Endothelial cell of umbilical vein (primary cell): ENCODE data around the gene PATE4.

Experiments used
- EZH2 ChIP-seq: IDR thresholded peaks from 2 replicates; pipeline ENCODE4 v1.6.1; 2012; ENCODE audit warnings: borderline replicate concordance, low read depth, mild to moderate bottlenecking, moderate library complexity, low read length, inconsistent platforms; ENCODE audit not compliant: severe bottlenecking
- JUN ChIP-seq: IDR thresholded peaks from 2 replicates; pipeline ENCODE4 v1.6.1; 2011; ENCODE audit warnings: borderline replicate concordance, low read depth; ENCODE audit not compliant: insufficient read length, insufficient read depth
- POLR2A ChIP-seq: IDR thresholded peaks from 2 replicates; pipeline ENCODE4 v1.6.1; 2012; ENCODE audit warnings: low read depth, mild to moderate bottlenecking, control low read depth, low read length
- POLR2AphosphoS5 ChIP-seq: IDR thresholded peaks from 2 replicates; pipeline ENCODE4 v1.6.1; 2012; ENCODE audit warnings: low read depth, mild to moderate bottlenecking, control low read depth, low read length, moderate library complexity; ENCODE audit not compliant: insufficient read depth
- TF ChIP-seq, protein P1 (sequence below), 2 donors: IDR thresholded peaks; 1 replicate in 1 of 2; 2 replicates in 1 of 2; pipeline ENCODE4 v1.5.1; 2011; ENCODE audit warnings: low read length in 2 of 2, mild to moderate bottlenecking in 2 of 2, moderate library complexity in 2 of 2, control low read depth in 1 of 2, inconsistent platforms in 1 of 2, low read depth in 1 of 2; ENCODE audit not compliant: insufficient read depth in 1 of 2; ENCODE audit errors: extremely low read depth in 1 of 2
- TF ChIP-seq, protein P2 (sequence below): IDR thresholded peaks from 2 replicates; pipeline ENCODE4 v1.6.1; 2011; ENCODE audit not compliant: insufficient read depth, insufficient read length

DNA sequence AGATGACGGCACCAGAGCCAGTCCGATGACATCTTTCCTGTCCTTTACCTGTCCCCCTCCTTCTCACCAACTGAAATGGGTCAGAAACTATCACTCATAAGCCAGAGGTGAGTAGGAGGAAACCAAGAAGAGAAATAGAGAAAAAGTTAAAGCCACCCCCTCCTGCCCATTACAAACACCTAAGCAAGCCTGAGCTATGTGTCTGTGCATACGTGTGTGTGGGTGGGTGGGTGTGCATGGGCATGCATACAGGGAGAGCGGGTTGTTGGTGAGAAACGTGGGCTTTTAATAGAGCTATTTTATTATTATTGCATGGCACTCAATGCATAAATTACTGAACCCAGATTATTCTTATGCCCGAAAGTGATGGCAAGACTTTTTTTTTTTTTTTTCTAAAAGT lies 2.6 kb downstream of the PATE4 start:
- TF ChIP-seq, protein P1, sequence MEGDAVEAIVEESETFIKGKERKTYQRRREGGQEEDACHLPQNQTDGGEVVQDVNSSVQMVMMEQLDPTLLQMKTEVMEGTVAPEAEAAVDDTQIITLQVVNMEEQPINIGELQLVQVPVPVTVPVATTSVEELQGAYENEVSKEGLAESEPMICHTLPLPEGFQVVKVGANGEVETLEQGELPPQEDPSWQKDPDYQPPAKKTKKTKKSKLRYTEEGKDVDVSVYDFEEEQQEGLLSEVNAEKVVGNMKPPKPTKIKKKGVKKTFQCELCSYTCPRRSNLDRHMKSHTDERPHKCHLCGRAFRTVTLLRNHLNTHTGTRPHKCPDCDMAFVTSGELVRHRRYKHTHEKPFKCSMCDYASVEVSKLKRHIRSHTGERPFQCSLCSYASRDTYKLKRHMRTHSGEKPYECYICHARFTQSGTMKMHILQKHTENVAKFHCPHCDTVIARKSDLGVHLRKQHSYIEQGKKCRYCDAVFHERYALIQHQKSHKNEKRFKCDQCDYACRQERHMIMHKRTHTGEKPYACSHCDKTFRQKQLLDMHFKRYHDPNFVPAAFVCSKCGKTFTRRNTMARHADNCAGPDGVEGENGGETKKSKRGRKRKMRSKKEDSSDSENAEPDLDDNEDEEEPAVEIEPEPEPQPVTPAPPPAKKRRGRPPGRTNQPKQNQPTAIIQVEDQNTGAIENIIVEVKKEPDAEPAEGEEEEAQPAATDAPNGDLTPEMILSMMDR (IDR thresholded peaks at IDR 0.05; ENCODE audit: extremely low read depth in 1 of 2, insufficient read depth in 1 of 2, low read depth in 1 of 2, low read length in 2 of 2), result no peak
- TF ChIP-seq POLR2AphosphoS5, result no peak
- TF ChIP-seq, protein P2, sequence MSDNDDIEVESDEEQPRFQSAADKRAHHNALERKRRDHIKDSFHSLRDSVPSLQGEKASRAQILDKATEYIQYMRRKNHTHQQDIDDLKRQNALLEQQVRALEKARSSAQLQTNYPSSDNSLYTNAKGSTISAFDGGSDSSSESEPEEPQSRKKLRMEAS, result no peak
- no peak for TF ChIP-seq EZH2
- no peak for TF ChIP-seq POLR2A
- no peak for TF ChIP-seq JUN
